ENCODE results near the gene TEX261. TPM values are rescaled to one million over a fixed set of nuclear protein-coding genes. Genes with fewer than 3 reads are reported as not detected.
"Not testable (repeated sequence)": the region's sequence is repeated elsewhere in the genome, so short reads cannot be mapped to it uniquely, and the experiment has no call there.

TEX261 gene
- total RNA-seq, 1 donor from 2014 or later = 50.0 TPM

DNA sequence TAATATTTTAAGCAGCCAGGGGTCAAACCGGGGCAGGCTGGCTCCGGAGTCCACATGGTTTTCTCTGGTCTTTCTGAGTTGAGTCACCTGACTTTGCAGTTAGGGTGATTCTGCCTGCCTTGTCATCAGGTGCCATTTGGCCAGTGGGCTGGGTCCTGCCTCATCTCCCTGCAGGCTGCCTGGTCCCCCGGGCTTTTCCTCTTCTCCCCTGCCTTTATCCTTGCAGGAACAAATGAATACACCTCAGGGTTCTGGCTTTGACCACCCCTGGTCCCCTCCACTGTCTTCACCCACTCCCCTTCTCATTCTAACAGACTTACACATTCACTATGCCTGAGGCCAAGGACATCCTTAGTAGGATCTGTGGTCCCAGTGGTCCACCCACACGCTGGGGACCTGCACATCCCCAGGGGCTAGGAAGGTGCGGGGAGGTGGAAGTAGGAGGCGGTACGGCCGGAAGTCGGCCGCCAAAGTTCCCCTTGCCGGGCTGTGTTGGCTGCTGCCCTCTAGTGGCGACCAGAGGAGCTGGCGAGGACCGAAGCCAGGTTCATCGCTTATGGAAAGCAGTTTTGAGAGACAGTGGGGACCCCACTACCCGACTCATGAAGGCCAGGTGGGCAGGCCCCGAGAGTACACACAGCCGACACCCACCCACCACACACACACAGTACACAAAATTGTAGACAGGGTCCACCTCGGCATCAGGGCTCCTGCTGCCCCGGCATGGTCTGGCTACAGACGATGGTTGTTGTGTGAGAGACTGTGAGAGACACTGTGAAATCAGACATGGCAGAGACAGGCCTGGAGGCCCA is 6.3 kb upstream of the TEX261 start:
- peaks cover 4% of the 10 kb centered on the region for H3K4me1 Mint-ChIP-seq (ENCODE audit: unreplicated experiment)
- TF ChIP-seq, protein P1, sequence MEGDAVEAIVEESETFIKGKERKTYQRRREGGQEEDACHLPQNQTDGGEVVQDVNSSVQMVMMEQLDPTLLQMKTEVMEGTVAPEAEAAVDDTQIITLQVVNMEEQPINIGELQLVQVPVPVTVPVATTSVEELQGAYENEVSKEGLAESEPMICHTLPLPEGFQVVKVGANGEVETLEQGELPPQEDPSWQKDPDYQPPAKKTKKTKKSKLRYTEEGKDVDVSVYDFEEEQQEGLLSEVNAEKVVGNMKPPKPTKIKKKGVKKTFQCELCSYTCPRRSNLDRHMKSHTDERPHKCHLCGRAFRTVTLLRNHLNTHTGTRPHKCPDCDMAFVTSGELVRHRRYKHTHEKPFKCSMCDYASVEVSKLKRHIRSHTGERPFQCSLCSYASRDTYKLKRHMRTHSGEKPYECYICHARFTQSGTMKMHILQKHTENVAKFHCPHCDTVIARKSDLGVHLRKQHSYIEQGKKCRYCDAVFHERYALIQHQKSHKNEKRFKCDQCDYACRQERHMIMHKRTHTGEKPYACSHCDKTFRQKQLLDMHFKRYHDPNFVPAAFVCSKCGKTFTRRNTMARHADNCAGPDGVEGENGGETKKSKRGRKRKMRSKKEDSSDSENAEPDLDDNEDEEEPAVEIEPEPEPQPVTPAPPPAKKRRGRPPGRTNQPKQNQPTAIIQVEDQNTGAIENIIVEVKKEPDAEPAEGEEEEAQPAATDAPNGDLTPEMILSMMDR (conservative IDR thresholded peaks at IDR 0.05) = peak; percentile 97
- no peaks in the 10 kb centered on the region for H3K36me3 Mint-ChIP-seq
- H3K9me3 Mint-ChIP-seq = no peaks in the 10 kb centered on the region
- no peak overlapping the region for H3K27ac Mint-ChIP-seq
- H3K27me3 Mint-ChIP-seq = peaks cover 15% of the 10 kb centered on the region
- DNase-seq (ENCODE audit: extremely low spot score, unreplicated experiment) = peak; percentile 78
- peak overlapping the region; percentile 65 for H3K4me3 Mint-ChIP-seq

DNA sequence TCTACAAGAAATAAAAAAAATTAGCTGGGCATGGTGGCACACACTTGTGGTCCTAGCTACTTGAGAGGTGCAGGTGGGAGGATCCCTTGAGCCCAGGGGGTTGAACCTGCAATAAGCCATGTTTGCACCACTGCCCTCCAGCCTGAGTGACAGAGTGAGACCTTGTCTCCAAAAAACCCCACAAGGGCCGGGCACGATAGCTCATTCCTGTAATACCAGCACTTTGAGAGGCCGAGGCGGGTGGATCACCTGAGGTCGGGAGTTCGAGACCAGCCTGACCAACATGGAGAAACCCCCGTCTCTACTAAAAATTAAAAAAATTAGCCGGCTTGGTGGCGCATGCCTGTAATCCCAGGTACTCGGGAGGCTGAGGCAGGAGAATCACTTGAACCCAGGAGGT is 5.3 kb upstream of the TEX261 start:
- H3K27ac Mint-ChIP-seq; H3K36me3 Mint-ChIP-seq; H3K4me3 Mint-ChIP-seq; H3K4me1 Mint-ChIP-seq (ENCODE audit: unreplicated experiment); H3K9me3 Mint-ChIP-seq: not testable (repeated sequence)
- H3K27me3 Mint-ChIP-seq = peaks cover 20% of the 10 kb centered on the region
- DNase-seq (ENCODE audit: extremely low spot score, unreplicated experiment) = peak; percentile 31

DNA sequence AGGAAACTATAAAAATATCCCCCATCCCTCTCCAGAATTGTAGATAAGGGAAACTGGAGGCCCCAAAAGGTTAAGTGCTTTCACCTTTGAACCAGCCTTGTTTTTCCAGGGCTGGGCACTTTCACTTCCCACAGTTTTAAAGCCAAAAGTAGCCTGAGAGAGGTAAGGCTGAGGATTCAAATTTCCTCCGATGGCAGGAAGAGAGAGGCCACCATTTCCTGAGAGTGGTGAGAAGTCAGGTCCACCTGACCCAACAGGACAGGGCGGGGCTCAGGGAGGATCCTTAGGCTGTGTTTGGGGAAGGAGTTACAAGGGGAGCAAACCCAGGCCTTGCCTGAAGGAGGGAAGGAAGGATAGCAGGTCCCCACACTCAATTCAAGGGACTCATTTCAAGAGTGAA is 4.7 kb upstream of the TEX261 start:
- no peaks in the 10 kb centered on the region for H3K9me3 Mint-ChIP-seq
- H3K27me3 Mint-ChIP-seq = peaks cover 20% of the 10 kb centered on the region
- H3K36me3 Mint-ChIP-seq = no peaks in the 10 kb centered on the region
- DNase-seq (ENCODE audit: extremely low spot score, unreplicated experiment) = peak; percentile 47
- no peak overlapping the region for H3K27ac Mint-ChIP-seq
- TF ChIP-seq, protein P1 (conservative IDR thresholded peaks at IDR 0.05) = no peak
- H3K4me3 Mint-ChIP-seq = no peak overlapping the region
- H3K4me1 Mint-ChIP-seq (ENCODE audit: unreplicated experiment) = peaks cover 9% of the 10 kb centered on the region

DNA sequence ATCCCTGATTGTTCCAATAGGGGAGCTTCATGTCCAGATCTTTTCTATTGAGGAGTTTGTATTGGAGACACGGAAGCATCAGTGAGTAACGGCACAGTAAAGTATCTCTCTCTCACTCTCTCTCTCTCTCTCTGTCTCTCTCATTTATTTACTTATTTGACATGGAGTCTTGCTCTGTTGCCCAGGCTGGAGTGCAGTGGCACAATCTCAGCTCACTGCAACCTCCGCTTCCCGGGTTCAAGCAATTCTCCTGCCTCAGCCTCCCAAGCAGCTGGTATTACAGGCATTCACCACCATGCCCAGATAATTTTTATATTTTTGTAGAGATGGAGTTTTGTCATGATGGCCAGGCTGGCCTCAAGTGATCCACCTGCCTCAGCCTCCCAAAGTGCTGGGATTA is 4.2 kb upstream of the TEX261 start:
- H3K9me3 Mint-ChIP-seq; H3K36me3 Mint-ChIP-seq; H3K4me3 Mint-ChIP-seq; DNase-seq (ENCODE audit: extremely low spot score, unreplicated experiment); H3K4me1 Mint-ChIP-seq (ENCODE audit: unreplicated experiment); H3K27ac Mint-ChIP-seq: not testable (repeated sequence)
- H3K27me3 Mint-ChIP-seq = peaks cover 16% of the 10 kb centered on the region

DNA sequence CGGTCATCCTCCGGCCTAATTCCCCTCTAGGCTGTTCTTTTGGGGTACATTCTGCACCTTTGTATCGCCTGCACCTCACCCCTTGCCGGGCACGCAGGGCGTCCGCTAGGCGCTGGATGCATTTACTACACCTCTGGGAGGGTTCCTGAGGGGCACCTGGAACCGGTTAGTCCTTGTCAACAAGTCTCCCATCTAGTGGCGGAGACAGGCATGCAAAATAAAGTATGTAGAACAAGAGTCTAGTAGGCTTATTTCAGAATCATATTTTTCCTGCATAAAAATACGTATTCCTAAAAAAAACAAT is 705 bp upstream of the TEX261 start:
- peaks cover 23% of the 10 kb centered on the region for H3K4me1 Mint-ChIP-seq (ENCODE audit: unreplicated experiment)
- peak overlapping the region; percentile 80 for H3K27ac Mint-ChIP-seq
- peaks cover 11% of the 10 kb centered on the region for H3K27me3 Mint-ChIP-seq
- peak; percentile 66 for DNase-seq (ENCODE audit: extremely low spot score, unreplicated experiment)
- H3K9me3 Mint-ChIP-seq = no peaks in the 10 kb centered on the region
- H3K36me3 Mint-ChIP-seq = no peaks in the 10 kb centered on the region
- TF ChIP-seq, protein P1 (conservative IDR thresholded peaks at IDR 0.05) = peak; percentile 58
- H3K4me3 Mint-ChIP-seq = peak overlapping the region; percentile 93

DNA sequence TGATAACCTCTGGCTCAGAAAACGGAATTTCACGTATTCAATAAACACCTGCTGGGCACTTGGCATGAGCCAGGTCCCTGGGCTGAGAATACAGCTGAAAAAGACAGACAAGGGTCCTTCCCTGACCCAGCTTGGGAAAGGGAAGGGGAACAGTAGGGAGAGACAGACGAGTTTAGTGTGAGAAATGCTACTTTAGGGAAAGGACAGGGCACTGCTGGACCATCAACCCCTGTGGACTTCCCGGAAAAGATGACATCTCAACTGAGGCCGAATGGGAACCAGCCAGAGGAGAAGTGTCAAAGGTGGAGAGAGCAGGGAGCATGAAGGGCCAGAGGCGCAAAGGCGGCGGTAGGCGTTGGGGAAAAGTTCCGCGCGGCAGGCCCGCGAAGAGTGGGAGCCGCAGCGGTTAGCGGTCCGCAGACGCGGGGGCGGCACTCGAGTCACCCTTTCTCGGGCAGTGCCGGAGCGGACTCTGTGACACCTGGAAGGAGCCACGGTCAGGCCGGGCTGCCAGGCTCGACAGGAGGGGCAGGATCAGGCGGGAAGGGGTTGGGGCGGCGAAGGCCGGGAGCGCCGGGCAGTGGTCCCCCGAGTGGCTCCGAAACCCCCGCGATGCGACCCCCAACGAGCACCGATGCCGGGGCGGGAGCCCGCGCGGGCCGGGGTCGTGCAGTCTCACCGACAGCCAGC is 519 bp downstream of the TEX261 start:
- peaks cover 23% of the 10 kb centered on the region for H3K4me1 Mint-ChIP-seq (ENCODE audit: unreplicated experiment)
- H3K27ac Mint-ChIP-seq = peak overlapping the region; percentile 78
- H3K36me3 Mint-ChIP-seq = no peaks in the 10 kb centered on the region
- H3K4me3 Mint-ChIP-seq = peak overlapping the region; percentile 93
- H3K9me3 Mint-ChIP-seq = no peaks in the 10 kb centered on the region
- DNase-seq (ENCODE audit: extremely low spot score, unreplicated experiment) = peak; percentile 27
- H3K27me3 Mint-ChIP-seq = peaks cover 11% of the 10 kb centered on the region
- TF ChIP-seq, protein P1 (conservative IDR thresholded peaks at IDR 0.05) = no peak

Data from type B pancreatic cell (in vitro differentiated cells).